Natural killer cell treated with Interleukin-12 subunit alpha and Interleukin-12 subunit beta and Interleukin-15 and Interleukin-18, amount 100 ng/mL, for 72 hours (primary cell): ENCODE results near the gene NAA80. TPM values are rescaled to one million over a fixed set of nuclear protein-coding genes. Genes with fewer than 3 reads are reported as not detected.
A peak's percentile ranks its signal among the peaks of the same experiment; 100 is the strongest.
"Not testable (repeated sequence)": the region's sequence is repeated elsewhere in the genome, so short reads cannot be mapped to it uniquely, and the experiment has no call there.

ENCODE experiments used
- ATAC-seq, 2 donors: fragments of 150-1000 bp; cut with Tn5 transposase in 1 of 2; sonication (Bioruptor Pico), chemical (Tn5 transposase) in 1 of 2; 2 replicates each; pipeline ENCODE4 v1.10.0; 2021
- DNase-seq: peaks from one replicate; pipeline ENCODE4 v3.0.0; 2022; ENCODE audit warnings: low spot score
- H3K27ac Mint-ChIP-seq, 2 donors: 1 replicate in 1 of 2; 2 replicates in 1 of 2; pipeline ENCODE4 v1.8.0; 2022; ENCODE audit warnings: mixed read lengths in 2 of 2, mild to moderate bottlenecking in 1 of 2, moderate library complexity in 1 of 2
- H3K27me3 Mint-ChIP-seq, 2 donors: 1 replicate in 1 of 2; 2 replicates in 1 of 2; pipeline ENCODE4 v1.8.0; 2022; ENCODE audit warnings: mixed read lengths in 2 of 2
- H3K36me3 Mint-ChIP-seq: one replicate; pipeline ENCODE4 v1.8.0; 2022; ENCODE audit warnings: mixed read lengths
- H3K4me1 Mint-ChIP-seq, 2 donors: 1 replicate in 1 of 2; 2 replicates in 1 of 2; pipeline ENCODE4 v1.8.0; 2022; ENCODE audit warnings: low read depth in 2 of 2, mixed read lengths in 2 of 2, mild to moderate bottlenecking in 1 of 2
- H3K4me3 Mint-ChIP-seq: one replicate; pipeline ENCODE4 v1.8.0; 2022; ENCODE audit warnings: mixed read lengths
- H3K9me3 Mint-ChIP-seq: 2 replicates; pipeline ENCODE4 v1.8.0; 2022; ENCODE audit warnings: mixed read lengths
- total RNA-seq, 2 donors: library from RNA; stranded (reverse); gene quantifications; one replicate each; pipeline ENCODE4 v1.2.3, GENCODE V29; 2022

The NAA80 gene
- total RNA-seq, 2 donors from 2014 or later = 13.2 to 15.7 TPM

DNA sequence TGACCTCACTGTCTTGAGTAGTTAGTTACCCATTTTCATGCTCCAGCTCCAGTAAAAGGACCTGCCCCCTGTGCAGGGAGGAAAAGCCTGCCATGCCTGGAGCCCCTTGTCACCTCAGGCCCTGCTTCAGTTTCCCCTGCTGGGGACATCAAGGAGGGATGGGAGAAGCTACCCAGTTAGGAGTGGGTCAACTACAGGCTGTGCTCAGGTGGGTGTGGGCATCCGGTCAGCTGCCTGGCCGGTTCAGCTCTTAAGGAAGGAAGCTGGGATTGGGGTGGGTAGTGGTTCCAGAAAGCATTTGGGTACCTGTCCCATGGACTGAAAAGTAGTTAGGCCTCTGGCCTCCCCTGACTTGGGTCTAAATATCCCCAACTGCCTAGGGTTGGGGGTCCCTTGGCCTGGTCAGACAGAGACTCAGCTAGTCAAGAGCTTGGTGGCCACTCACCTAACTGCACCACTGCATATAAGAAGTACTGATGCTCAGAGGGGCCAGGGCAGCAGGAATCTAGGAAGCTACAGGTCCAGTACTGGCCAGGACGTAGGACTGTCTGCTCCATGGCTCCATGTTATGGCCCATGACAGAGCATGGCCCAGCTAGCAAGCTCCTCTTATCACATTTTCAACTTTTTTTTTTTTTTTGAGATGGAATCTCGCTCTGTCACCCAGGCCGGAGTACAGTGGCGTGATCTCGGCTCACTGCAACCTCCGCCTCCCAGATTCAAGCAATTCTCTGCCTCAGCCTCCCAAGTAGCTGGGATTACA, 19.8 kb downstream of the NAA80 start:
- Mint-ChIP-seq H3K27me3 (peaks cover 13 to 14% of the 10 kb centered on the region in 2 donors), H3K4me1 (peaks cover 6 to 11% of the 10 kb centered on the region in 2 donors), H3K27ac (no peak overlapping the region), H3K4me3 (no peak overlapping the region), H3K36me3 (no peaks in the 10 kb centered on the region), H3K9me3 (no peaks in the 10 kb centered on the region)
- no peak for DNase-seq
- no peak for ATAC-seq

DNA sequence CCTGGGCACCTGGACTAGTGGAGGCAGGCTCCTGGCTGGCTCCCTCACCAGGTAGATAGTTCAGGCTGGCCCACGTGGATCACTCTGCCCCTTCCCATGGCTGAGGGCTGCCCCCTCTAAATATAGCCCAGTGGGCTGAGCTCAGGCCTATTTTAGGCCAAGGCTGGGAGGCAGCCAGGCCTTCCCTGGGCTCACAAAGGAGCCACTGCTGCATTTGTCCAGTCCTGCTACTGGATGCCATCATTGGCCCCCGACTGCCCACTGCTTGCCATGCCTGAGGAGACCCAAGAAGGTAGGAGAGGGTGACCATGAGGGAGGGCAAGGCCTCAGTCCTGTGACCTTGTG, 20.4 kb downstream of the NAA80 start, which contains the start of gene LSMEM2:
Gene LSMEM2 (plus strand): TSS at position 208 of the 345 bp plus-strand sequence. CDS start 27 bp downstream, at position 235.
- no peak for ATAC-seq
- no peak within 1 kb of the TSS for H3K4me3 Mint-ChIP-seq
- no peaks in the 10 kb centered on the region for H3K9me3 Mint-ChIP-seq
- H3K36me3 Mint-ChIP-seq = no peaks in the 10 kb centered on the region
- no peak for DNase-seq
- no peak within 1 kb of the TSS for H3K27ac Mint-ChIP-seq
- peaks cover 18% of the 10 kb centered on the region in 2 donors for H3K27me3 Mint-ChIP-seq
- H3K4me1 Mint-ChIP-seq = peaks cover 11 to 16% of the 10 kb centered on the region in 2 donors

DNA sequence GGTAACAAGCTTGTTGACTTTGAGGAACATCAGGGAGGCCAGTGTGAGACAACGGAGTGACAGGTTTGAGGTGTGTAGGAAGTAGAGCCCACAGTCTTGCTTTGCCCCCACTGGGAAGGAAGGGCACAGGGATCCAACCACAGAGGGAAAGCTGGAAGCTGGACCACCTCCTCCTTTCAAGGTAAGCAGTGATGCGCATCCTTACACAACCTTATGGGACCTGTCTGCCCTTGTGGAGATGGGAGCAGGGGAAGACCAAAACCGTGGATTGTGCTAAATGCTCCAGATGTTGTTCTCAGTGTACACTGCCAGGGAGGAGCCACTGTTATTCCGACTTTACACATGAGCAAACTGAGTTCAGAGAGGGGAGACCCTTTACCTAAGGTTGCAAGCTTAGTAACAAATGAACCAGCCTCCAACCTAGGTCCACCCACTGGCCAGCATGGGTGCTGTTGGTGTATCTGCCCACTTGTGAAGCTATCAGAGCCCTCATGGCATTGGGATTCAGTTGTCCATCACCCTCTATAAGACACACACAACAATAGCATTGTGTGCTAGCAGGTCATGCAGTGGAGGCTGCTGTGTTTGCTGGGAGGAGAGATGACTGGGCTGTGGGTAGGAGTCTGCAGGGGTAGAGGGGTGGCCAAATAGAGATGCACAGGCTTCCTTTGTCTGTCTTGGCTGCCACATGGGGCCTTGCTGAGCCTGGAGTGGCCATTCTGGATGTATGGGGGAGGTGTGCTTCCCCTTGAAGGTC, 20.9 kb downstream of the NAA80 start:
- H3K4me3 Mint-ChIP-seq = no peak overlapping the region
- ATAC-seq = peak in 1 of 2 donors; percentile 15
- H3K4me1 Mint-ChIP-seq = peaks cover 11 to 16% of the 10 kb centered on the region in 2 donors
- DNase-seq = no peak
- no peak overlapping the region for H3K27ac Mint-ChIP-seq
- H3K27me3 Mint-ChIP-seq = peaks cover 18% of the 10 kb centered on the region in 2 donors
- no peaks in the 10 kb centered on the region for H3K9me3 Mint-ChIP-seq
- H3K36me3 Mint-ChIP-seq = no peaks in the 10 kb centered on the region

DNA sequence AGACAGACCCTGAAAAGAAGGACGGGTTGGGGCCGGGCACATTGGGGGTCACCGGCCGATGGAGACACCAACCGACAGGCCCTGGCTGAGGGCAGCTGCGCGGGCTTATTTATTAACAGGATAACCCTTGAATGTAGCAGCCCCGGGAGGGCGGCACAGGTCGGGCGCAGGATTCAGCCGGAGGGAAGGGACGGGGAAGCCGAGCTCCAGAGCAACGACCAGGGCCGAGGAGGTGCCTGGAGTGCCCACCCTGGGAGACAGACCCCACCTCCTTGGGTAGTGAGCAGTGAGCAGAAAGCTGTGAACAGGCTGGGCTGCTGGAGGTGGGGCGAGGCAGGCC, 22.5 kb downstream of the NAA80 start:
- H3K27me3 Mint-ChIP-seq = peaks cover 21 to 24% of the 10 kb centered on the region in 2 donors
- DNase-seq = no peak
- no peaks in the 10 kb centered on the region for H3K9me3 Mint-ChIP-seq
- no peak overlapping the region for H3K4me3 Mint-ChIP-seq
- H3K36me3 Mint-ChIP-seq = no peaks in the 10 kb centered on the region
- no peak for ATAC-seq
- peaks cover 16 to 22% of the 10 kb centered on the region in 2 donors for H3K4me1 Mint-ChIP-seq
- no peak overlapping the region for H3K27ac Mint-ChIP-seq

DNA sequence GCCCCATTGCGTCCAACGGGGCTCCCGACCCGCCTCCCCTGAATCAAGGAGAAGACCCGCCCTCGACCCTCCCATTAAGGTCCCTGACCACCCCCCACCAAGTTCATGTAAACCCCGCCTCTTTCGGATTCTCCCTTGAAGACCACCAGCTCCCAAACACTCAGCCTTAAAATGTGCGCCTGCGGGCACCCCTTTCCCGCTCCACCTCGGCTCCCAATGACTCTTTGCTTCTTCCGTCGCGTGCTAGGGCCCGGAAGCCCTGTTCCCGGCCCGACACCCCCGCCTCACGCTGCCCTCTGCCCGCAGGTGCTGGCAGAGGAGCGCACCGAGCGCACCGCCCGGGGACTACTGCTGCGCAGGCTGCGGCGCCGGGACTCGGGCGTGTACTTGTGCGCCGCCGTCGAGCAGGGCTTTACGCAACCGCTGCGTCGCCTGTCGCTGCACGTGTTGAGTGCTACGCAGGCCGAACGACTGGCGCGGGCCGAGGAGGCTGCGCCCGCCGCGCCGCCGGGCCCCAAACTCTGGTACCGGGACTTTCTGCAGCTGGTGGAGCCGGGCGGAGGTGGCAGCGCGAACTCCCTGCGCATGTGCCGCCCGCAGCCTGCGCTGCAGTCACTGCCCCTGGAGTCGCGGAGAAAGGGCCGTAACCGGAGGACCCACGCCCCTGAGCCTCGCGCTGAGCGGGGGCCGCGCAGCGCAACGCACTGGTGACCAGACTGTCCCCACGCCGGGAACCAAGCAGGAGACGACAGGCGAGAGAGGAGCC, 23.0 kb downstream of the NAA80 start:
- ATAC-seq = no peak

DNA sequence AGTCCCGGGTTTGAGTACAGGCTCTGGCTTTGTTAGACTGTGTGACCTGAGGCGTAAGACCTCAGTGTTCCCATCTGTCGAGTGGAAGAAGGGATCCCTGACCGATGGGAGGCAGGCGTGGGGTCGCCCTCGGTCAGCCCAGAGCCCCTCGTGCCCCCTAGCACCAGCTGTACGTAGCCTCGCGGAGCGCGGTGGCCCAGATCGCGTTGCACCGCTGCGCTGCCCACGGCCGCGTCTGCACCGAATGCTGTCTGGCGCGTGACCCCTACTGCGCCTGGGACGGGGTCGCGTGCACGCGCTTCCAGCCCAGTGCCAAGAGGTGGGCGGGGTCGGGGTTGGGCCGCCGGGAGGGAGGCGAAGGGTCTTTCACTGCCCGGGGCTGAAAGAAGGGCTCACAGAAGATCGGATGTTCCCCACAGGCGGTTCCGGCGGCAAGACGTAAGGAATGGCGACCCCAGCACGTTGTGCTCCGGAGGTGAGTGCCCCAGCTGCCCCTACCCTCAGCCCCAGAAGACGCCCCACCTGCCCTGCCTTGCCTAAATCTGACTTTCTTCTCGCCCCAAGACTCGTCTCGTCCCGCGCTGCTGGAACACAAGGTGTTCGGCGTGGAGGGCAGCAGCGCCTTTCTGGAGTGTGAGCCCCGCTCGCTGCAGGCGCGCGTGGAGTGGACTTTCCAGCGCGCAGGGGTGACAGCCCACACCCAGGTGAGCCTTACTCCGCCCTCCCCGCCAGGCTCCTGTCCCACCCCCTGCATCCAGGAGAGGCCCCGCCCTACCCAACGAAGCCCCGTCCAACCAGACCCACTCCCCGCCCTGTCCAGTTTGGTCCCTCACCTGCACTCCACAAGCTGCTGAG, 23.8 kb downstream of the NAA80 start:
- Mint-ChIP-seq H3K27me3 (peaks cover 21 to 24% of the 10 kb centered on the region in 2 donors), H3K4me3 (peak overlapping the region; percentile 21), H3K4me1 (peaks cover 20 to 22% of the 10 kb centered on the region in 2 donors), H3K9me3 (no peaks in the 10 kb centered on the region), H3K36me3 (no peaks in the 10 kb centered on the region), H3K27ac (no peak overlapping the region)
- ATAC-seq (no peak), DNase-seq (no peak)

More for the DNA sequence above, 23.0 kb downstream of the NAA80 start:
- no peak for DNase-seq
- peaks cover 21 to 24% of the 10 kb centered on the region in 2 donors for H3K27me3 Mint-ChIP-seq
- no peaks in the 10 kb centered on the region for H3K9me3 Mint-ChIP-seq
- peaks cover 20 to 22% of the 10 kb centered on the region in 2 donors for H3K4me1 Mint-ChIP-seq
- H3K36me3 Mint-ChIP-seq = no peaks in the 10 kb centered on the region
- H3K27ac Mint-ChIP-seq = no peak overlapping the region
- H3K4me3 Mint-ChIP-seq = no peak overlapping the region

DNA sequence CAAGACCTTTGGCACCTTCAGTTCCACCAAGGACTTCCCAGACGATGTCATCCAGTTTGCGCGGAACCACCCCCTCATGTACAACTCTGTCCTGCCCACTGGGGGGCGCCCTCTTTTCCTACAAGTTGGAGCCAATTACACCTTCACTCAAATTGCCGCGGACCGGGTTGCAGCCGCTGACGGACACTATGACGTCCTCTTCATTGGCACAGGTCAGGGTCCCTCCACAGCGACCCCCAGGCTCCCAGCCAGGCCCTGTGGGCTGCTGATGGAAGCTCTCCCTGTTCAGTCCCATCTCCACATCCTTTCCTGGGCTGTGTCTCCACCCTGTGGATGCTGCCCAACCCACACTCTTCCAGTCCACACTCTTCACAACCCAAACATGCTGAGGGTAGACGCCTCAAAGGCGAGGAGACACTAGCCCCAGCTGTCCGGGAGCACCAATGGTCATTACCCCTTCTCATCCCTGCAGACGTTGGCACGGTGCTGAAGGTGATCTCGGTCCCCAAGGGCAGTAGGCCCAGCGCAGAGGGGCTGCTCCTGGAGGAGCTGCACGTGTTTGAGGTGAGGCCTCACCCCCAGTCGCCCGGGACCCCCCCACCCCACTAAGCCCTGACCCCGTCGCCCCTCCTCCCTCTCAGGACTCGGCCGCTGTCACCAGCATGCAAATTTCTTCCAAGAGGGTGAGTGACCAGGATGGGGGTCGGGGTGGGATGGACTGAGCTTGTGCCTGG, 24.7 kb downstream of the NAA80 start:
- Mint-ChIP-seq H3K9me3 (no peaks in the 10 kb centered on the region), H3K36me3 (no peaks in the 10 kb centered on the region), H3K4me3 (peak overlapping the region; percentile 43), H3K4me1 (peaks cover 20 to 22% of the 10 kb centered on the region in 2 donors), H3K27ac (peak overlapping the region; percentile 14 to 76), H3K27me3 (peaks cover 21 to 24% of the 10 kb centered on the region in 2 donors)
- no peak for ATAC-seq
- peak; percentile 79 for DNase-seq

DNA sequence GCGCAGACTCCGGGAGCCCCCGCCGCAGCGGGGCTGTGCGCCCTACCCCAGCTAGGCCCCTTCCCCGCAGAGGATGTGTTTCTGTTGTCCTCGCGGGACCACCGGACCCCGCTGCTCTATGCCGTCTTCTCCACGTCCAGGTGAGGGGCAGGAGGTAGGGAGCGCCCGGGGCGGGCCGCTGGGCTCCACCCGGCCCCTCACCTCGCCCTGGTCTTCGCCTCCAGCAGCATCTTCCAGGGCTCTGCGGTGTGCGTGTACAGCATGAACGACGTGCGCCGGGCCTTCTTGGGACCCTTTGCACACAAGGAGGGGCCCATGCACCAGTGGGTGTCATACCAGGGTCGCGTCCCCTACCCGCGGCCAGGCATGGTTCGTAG, 25.5 kb downstream of the NAA80 start:
- H3K9me3 Mint-ChIP-seq = no peaks in the 10 kb centered on the region
- no peaks in the 10 kb centered on the region for H3K36me3 Mint-ChIP-seq
- peaks cover 20 to 22% of the 10 kb centered on the region in 2 donors for H3K4me1 Mint-ChIP-seq
- peaks cover 21 to 24% of the 10 kb centered on the region in 2 donors for H3K27me3 Mint-ChIP-seq
- H3K27ac Mint-ChIP-seq = no peak overlapping the region
- DNase-seq (no peak), ATAC-seq (no peak)
- H3K4me3 Mint-ChIP-seq = peak overlapping the region; percentile 43

DNA sequence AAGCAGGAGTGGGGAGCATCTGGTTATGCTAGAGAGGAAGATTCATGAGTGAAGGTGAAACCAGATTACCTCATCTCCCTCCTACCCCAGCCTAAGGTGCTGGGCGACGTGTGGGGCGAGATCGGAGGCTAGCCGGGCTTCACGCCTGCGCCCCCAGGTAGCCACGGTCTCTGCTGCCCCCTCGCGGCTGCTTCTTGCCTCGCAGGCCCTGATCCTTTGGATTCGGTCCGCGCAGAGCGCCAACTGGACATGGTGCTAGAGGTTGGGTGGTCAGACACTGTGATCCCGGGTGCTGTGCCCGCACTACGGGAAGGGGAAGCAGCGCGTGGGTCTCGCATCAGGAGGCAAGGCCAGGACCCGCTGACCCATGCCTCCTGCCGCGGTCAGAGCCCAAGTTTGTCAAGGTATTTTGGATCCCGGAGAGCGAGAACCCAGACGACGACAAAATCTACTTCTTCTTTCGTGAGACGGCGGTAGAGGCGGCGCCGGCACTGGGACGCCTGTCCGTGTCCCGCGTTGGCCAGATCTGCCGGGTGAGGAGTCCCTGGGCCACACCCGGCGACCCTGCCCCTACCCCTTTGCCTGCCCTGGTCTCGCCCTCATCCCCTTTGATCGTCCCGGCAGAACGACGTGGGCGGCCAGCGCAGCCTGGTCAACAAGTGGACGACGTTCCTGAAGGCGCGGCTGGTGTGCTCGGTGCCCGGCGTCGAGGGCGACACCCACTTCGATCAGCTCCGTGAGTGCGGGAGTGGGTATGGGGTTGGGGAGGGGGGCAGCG, 26.1 kb downstream of the NAA80 start:
- H3K27me3 Mint-ChIP-seq = peaks cover 21 to 24% of the 10 kb centered on the region in 2 donors
- no peaks in the 10 kb centered on the region for H3K9me3 Mint-ChIP-seq

DNA sequence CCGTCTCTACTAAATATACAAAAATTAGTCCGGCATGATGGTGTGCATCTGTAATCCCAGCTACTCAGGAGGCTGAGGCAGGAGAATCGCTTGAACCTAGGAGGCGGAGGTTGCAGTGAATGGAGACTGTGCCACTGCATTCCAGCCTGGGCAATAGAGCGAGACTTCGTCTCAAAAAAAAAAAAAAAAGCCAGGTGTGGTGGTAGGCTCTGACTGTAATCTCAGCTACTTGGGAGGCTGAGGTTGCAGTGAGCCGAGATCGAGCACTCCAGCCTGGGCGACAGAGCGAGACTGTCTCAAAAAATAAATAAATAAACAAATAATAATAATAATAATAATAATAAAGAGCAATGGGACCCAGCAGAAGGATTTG, 26.7 kb downstream of the NAA80 start:
- not testable (repeated sequence) for H3K9me3 Mint-ChIP-seq, DNase-seq, H3K36me3 Mint-ChIP-seq, H3K27ac Mint-ChIP-seq, H3K4me3 Mint-ChIP-seq, ATAC-seq
- Mint-ChIP-seq H3K4me1 (peaks cover 20 to 22% of the 10 kb centered on the region in 2 donors), H3K27me3 (peaks cover 19 to 24% of the 10 kb centered on the region in 2 donors)

More for the DNA sequence above, 26.1 kb downstream of the NAA80 start:
- H3K36me3 Mint-ChIP-seq = no peaks in the 10 kb centered on the region
- DNase-seq = peak; percentile 90
- H3K27ac Mint-ChIP-seq = no peak overlapping the region
- ATAC-seq = peak; percentile 90 to 92
- H3K4me3 Mint-ChIP-seq = peak overlapping the region; percentile 82
- H3K4me1 Mint-ChIP-seq = peaks cover 20 to 22% of the 10 kb centered on the region in 2 donors

DNA sequence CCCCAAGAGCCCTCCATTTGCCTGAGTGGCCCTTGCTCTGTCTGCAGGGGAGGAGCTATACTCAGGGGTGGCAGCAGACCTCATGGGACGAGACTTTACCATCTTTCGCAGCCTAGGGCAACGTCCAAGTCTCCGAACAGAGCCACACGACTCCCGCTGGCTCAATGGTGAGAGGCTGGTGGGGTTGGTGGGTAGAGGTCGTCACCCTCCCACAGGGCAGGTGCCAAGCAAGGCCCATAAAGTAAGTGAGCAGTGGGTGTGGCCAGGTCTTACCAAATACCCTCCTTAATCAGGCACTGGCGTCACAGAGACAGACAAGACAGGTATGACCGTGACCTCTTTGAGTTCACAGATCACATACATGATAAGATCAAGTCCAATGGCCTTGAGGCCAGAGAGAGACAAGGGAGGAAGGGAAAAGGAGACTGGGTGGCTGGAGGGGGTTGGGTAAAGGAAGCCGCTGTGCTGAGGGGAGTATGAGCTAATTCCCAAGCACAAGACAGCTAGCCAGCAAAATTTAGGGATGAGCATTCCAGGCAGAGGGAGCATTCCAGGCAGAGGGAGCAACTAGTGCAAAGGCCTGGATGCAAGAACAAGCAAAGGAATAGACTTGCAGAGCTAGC, 27.8 kb downstream of the NAA80 start:
- H3K27me3 Mint-ChIP-seq = peaks cover 19 to 24% of the 10 kb centered on the region in 2 donors
- H3K9me3 Mint-ChIP-seq = no peaks in the 10 kb centered on the region
- peaks cover 20 to 22% of the 10 kb centered on the region in 2 donors for H3K4me1 Mint-ChIP-seq
- no peaks in the 10 kb centered on the region for H3K36me3 Mint-ChIP-seq
- no peak for DNase-seq
- no peak for ATAC-seq
- H3K4me3 Mint-ChIP-seq = no peak overlapping the region
- peak overlapping the region in 1 of 2 donors; percentile 77 for H3K27ac Mint-ChIP-seq
